HTR-8/SVneo (cell line): Measurements from ENCODE around the gene DCST1.

Experiments used
- DNase-seq: peaks from one replicate; pipeline ENCODE4 v3.0.0; 2011; ENCODE audit warnings: low spot score, mixed read lengths; ENCODE audit not compliant: insufficient read length
- FAIRE-seq: peaks from 2 replicates; lab custom pipeline; 2011; peaks lifted over from hg19 to GRCh38; lab: Jason Lieb, UNC

Gene DCST1

GRCh38 chr1:155070158-155070621, 36.6 kb downstream of the DCST1 start:
- no peak for DNase-seq
- FAIRE-seq: no peak

GRCh38 chr1:155070721-155071569, 37.3 kb downstream of the DCST1 start:
- FAIRE-seq: no peak

GRCh38 chr1:155071701-155072100, 38.1 kb downstream of the DCST1 start:
- FAIRE-seq (no peak), DNase-seq (no peak)

More at GRCh38 chr1:155070721-155071569, 37.3 kb downstream of the DCST1 start:
- DNase-seq: no peak

GRCh38 chr1:155072531-155073289, 39.1 kb downstream of the DCST1 start:
- no peak for FAIRE-seq
- no peak for DNase-seq

- FAIRE-seq: no peak
These were observed 40.0 kb downstream of the DCST1 start for GRCh38 chr1:155073377-155074242.

GRCh38 chr1:155075535-155075934, 41.9 kb downstream of the DCST1 start:
- FAIRE-seq (no peak), DNase-seq (no peak)

More at GRCh38 chr1:155073377-155074242, 40.0 kb downstream of the DCST1 start:
- DNase-seq: no peak

- DNase-seq (no peak), FAIRE-seq (no peak)
These were observed 42.7 kb downstream of the DCST1 start for GRCh38 chr1:155076371-155076770.

- DNase-seq: no peak
- FAIRE-seq: no peak
These were observed 43.7 kb downstream of the DCST1 start for GRCh38 chr1:155077346-155077745.

GRCh38 chr1:155077758-155078445, 44.3 kb downstream of the DCST1 start:
- DNase-seq: no peak
- no peak for FAIRE-seq

- DNase-seq (peak; percentile 60), FAIRE-seq (no peak)
These were observed 45.0 kb downstream of the DCST1 start, which contains the start of gene EFNA3 for GRCh38 chr1:155078469-155079209. Gene EFNA3 (plus strand): TSS chr1:155078837. CDS start chr1:155078942, 105 bp downstream.

- FAIRE-seq (no peak), DNase-seq (no peak)
These were observed 45.5 kb downstream of the DCST1 start for GRCh38 chr1:155079210-155079486.

GRCh38 chr1:155079487-155080311, 46.1 kb downstream of the DCST1 start:
- no peak for DNase-seq

GRCh38 chr1:155080312-155081228, 46.9 kb downstream of the DCST1 start:
- DNase-seq (no peak), FAIRE-seq (no peak)

More at GRCh38 chr1:155079487-155080311, 46.1 kb downstream of the DCST1 start:
- FAIRE-seq: no peak

- FAIRE-seq (no peak), DNase-seq (no peak)
These were observed 48.1 kb downstream of the DCST1 start for GRCh38 chr1:155081472-155082300.

- FAIRE-seq (no peak), DNase-seq (no peak)
These were observed 48.9 kb downstream of the DCST1 start for GRCh38 chr1:155082301-155083051.
